Psoas muscle (tissue), 8 donors: ENCODE data around the gene POU4F3. TPM values are rescaled to one million over a fixed set of nuclear protein-coding genes. Genes with fewer than 3 reads are reported as not detected.

Experiments
- ATAC-seq, 4 donors: fragments of 200-7000 bp; cut with Tn5 transposase; one replicate each; pipeline ENCODE4 v1.9.1; 2020; ENCODE audit warnings: moderate library complexity in 3 of 4, mild to moderate bottlenecking in 2 of 4
- DNase-seq, 2 donors: peaks; one replicate each; pipeline ENCODE4 v3.0.0-alpha.2; 2020
- H3K27ac ChIP-seq: fragments of 200-600 bp; one replicate; pipeline ENCODE4 v1.8.0; 2022
- H3K27me3 ChIP-seq, 3 donors: fragments of 200-600 bp in 1 of 3; one replicate each; pipeline versions ENCODE4 v1.6.1 to v1.8.0; 2013 to 2022; ENCODE audit warnings: low read length in 2 of 3, mild to moderate bottlenecking in 2 of 3, moderate library complexity in 1 of 3; ENCODE audit not compliant: insufficient read depth in 3 of 3
- H3K36me3 ChIP-seq, 2 donors: fragments of 200-600 bp in 1 of 2; one replicate each; pipeline versions ENCODE4 v1.6.1 to v1.8.0; 2013 to 2022; ENCODE audit warnings: low read depth in 1 of 2, mild to moderate bottlenecking in 1 of 2, moderate library complexity in 1 of 2; ENCODE audit not compliant: insufficient read depth in 1 of 2
- H3K4me1 ChIP-seq: fragments of 200-600 bp; one replicate; pipeline ENCODE4 v1.8.0; 2022
- H3K4me3 ChIP-seq: fragments of 200-600 bp; one replicate; pipeline ENCODE4 v1.8.0; 2022; ENCODE audit warnings: mild to moderate bottlenecking
- H3K9me3 ChIP-seq: fragments of 200-600 bp; one replicate; pipeline ENCODE4 v1.8.0; 2022
- CTCF ChIP-seq: fragments of 200-600 bp; IDR thresholded peaks from one replicate; pipeline ENCODE4 v1.8.0; 2022; ENCODE audit warnings: antibody characterized with exemption
- WGBS, 3 donors: extraction: QIAGEN DNeasy Blood & Tissue Kit; methylation state at CpG; one replicate each; pipeline versions ENCODE4 v1.1.6 to v1.1.7; 2013; 5-methylcytosine and 5-hydroxymethylcytosine counted together
- intact Hi-C, 2 donors: fragments of 100-400 bp; cut with DNase I; formaldehyde crosslinking; loops; one replicate each; pipeline versions ENCODE4 v1.11.0 to v1.14.2; 2022
- polyA plus RNA-seq, 3 donors: library from polyadenylated mRNA; stranded (reverse); fragments of 200-250 nt; gene quantifications; one replicate each; pipeline ENCODE4 v1.2.3, GENCODE V29; 2013
- total RNA-seq, 4 donors: library from RNA; stranded (reverse); fragmentation: NEBNext Ultra II Directional in 2 of 4; extraction: Animal tissue kit (Norgen Biotek cat#: 25700) in 2 of 4; gene quantifications; one replicate each; pipeline versions ENCODE4 v1.2.1 to v1.2.4, GENCODE V29; 2021 to 2023
- donor health status: healthy with polysubstance abuse.
- donor health status: DM: no; HTN: no; CAD: no; lungs with moderate emphysema.
- donor health status: Bipolar disorder and iron deficiency.
- donor health status: healthy.
- donor health status: DM: yes; HTN: yes; CAD: no.
- donor health status: DM: no; HTN: no; CAD: no.
- donor health status: DM: no; HTN: no; CAD: no.
- donor health status: DM: yes; HTN: yes; CAD: no.

POU4F3 gene
- total and polyA plus RNA-seq, 7 donors = 0.04 TPM; not detected in 6

DNA sequence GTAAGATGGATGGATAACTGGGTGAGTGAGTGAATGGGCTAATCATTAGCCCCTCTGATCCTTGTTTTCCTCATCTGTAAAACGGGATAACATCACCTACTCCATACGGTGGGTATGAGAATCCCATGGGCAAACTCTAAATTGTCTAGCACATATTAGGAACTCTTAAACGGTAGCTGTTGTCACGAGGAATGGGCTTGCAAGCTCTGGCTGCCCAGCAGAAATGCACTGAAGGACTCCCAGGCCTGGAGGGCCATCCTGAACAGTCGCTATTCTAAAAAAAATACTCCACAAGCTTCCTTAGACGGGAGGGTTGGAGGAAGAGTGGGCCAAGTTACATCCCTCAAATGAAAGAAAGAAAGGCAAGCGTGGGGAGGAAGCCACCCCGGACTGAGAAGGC lies 711 bp upstream of the POU4F3 start:
- no peak for ATAC-seq
- intact Hi-C loops = no loop called here

GRCh38 chr5:146339715-146340259 lies 1.1 kb downstream of the POU4F3 start:
- intact Hi-C loops = no loop called here
- Histone ChIP-seq H3K9me3 (no peaks in the 10 kb centered on the region), H3K27ac (no peak overlapping the region), H3K36me3 (no peaks in the 10 kb centered on the region), H3K4me1 (no peaks in the 10 kb centered on the region), H3K4me3 (peak overlapping the region; percentile 22), H3K27me3 (peaks cover 0 to 92% (median 53%) of the 10 kb centered on the region in 3 donors)
- TF ChIP-seq CTCF = no peak
- no peak for ATAC-seq
- no peak for DNase-seq
- 5 to 6% (median 5%) methylated on average over 44 of the region's 44 CpGs for WGBS, 3 donors

More for the DNA sequence above, 711 bp upstream of the POU4F3 start:
- Histone ChIP-seq H3K36me3 (no peaks in the 10 kb centered on the region), H3K4me3 (no peak overlapping the region), H3K9me3 (no peaks in the 10 kb centered on the region), H3K27me3 (peaks cover 3 to 91% (median 39%) of the 10 kb centered on the region in 3 donors), H3K4me1 (no peaks in the 10 kb centered on the region), H3K27ac (no peak overlapping the region)
- 1 to 4% (median 2%) methylated on average over 8 of the region's 8 CpGs for WGBS, 3 donors
- no peak for DNase-seq
- TF ChIP-seq CTCF = no peak

DNA sequence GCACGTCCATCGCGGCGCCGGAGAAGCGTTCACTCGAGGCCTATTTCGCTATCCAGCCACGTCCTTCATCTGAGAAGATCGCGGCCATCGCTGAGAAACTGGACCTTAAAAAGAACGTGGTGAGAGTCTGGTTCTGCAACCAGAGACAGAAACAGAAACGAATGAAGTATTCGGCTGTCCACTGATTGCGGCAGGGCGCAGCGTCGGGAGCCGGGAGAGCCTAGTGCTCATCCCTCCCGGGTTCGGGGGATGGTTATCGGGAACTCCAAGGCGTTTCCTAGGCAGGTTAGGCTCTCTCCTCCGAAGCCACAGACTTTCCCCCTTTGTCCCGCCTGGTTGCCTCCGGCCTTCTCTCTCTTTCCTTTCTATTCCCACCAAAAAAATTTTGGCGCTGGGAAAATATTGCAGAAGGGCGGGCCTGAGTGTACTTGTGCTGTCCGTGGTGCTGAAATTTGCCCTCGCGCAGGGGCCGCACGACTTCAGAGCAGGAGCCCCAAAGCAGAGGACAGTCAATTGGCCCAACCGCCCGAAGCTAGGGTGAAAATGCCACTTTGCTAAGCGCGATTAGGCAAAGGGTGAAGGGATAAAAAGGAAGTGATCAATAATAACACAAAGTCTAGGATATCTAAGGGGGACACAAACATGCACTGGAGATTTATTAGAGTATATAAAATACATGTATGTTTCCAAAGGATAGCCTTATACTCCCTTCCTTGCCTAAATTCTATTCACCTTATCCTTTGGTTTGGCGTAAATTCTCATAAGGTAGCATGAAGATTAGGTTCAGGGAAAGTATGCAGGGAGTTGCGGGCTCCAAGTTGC lies 1.8 kb downstream of the POU4F3 start:
- H3K27me3 ChIP-seq = peaks cover 0 to 93% (median 58%) of the 10 kb centered on the region in 3 donors
- no peaks in the 10 kb centered on the region for H3K4me1 ChIP-seq
- DNase-seq = peak; percentile 55 to 65
- no peaks in the 10 kb centered on the region for H3K9me3 ChIP-seq
- 3 to 4% (median 4%) methylated on average over 40 of the region's 40 CpGs for WGBS, 3 donors
- H3K4me3 ChIP-seq = peak overlapping the region; percentile 22
- intact Hi-C loops = no loop called here
- no peak for TF ChIP-seq CTCF
- H3K27ac ChIP-seq = no peak overlapping the region
- no peaks in the 10 kb centered on the region for H3K36me3 ChIP-seq
- peak in 2 of 4 donors; percentile 44 to 49 for ATAC-seq

GRCh38 chr5:146341854-146342253 lies 3.2 kb downstream of the POU4F3 start:
- peaks cover 3 to 97% (median 65%) of the 10 kb centered on the region in 3 donors for H3K27me3 ChIP-seq
- ATAC-seq = no peak
- TF ChIP-seq CTCF = no peak

More at GRCh38 chr5:146341854-146342253, 3.2 kb downstream of the POU4F3 start:
- intact Hi-C loops = no loop called here
- 8 to 13% (median 9%) methylated on average over 6 of the region's 6 CpGs for WGBS, 3 donors
- DNase-seq = no peak
- Histone ChIP-seq H3K27ac (no peak overlapping the region), H3K9me3 (no peaks in the 10 kb centered on the region), H3K4me1 (no peaks in the 10 kb centered on the region), H3K4me3 (no peak overlapping the region), H3K36me3 (no peaks in the 10 kb centered on the region)
